HG03196 (cell line): ENCODE measurements around the gene EHD1.

ENCODE experiments used
- ATAC-seq: cut with Tn5 transposase; IDR thresholded peaks from one replicate; pipeline ENCODE4 v1.9.1; 2021; ENCODE audit not compliant: unreplicated experiment

The EHD1 gene

DNA sequence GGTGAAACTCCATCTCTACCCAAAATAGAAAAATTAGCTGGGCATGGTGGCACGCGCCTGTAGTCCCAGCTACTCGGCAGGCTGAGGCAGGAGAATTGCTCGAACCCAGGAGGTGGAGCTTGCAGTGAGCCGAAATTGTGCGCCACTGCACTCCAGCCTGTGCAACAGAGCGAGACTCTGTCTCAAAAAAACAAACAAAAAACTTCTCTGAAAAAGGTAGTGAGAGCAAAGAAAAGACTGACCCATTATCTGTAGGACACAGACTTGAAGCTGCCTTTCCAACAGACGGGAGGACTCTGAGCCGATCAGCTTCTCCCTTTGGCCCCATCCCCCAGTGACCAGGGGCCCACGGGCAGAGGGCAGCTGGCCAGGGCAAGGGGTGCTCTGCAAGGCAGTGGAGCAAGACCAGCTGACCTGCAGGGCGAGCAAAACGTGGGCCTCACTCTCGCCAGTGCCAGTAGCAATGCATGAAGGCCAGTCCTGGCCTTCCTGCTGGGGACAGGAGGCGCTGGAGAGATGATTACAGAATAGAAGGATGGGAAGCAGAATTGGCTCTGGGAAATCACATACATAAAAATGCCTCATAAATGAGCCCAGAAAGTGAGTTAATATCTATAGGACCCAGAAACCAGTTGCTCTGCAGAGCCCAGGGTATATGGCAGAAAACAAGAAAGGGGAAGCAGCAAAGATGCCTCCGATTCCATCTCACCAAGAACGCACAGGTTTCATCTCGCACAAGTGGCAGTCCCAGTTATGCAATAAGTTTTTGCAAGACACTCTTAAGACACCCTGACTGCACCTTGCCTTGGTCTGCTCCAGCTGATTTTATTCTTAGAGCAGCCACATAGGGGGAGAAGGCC lies 2.8 kb downstream of the EHD1 start:
- ATAC-seq, result no peak

DNA sequence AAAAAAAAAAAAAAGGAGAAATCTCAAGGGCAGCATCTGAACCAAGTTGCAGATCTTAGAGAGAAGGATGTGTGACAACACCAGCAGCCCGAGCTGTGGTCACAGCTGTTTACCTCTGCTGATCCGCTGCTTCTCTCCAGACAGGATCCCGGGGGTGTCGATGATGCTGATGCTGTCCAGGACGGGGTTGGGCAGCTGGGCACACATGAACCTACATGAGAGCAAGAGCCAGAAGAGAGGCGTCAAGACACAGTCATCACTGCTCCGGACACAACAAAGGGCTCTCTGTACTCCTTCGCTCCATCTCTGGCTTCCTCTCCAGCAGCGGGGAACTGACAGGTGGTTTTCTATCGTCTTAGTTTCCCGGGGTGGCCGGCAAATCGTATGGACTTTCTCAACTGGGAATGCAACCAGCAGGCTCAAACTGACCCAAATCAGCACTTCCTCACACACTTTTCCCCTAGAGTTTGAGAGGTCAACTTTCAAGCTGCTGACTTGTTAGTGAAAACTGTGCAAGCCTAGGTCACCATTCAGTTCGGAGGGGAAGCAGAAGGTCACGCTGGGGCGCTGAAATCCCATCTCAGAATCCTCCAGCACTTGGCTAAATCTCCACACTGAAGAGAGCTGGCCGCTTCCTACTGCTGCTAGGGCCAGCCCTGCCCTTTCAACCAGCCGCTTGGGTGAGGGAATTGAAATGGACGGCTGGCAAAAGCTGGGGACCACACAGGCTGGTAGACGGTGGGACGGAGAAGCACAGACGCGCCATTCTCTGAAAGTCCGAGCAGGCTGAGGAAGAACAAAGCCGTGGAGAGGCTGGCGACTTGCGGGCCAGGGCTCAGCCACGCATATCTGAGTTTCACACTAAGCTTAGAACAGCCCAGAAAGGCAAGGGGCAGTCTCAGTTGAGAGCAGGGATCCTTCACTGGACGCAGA lies 3.8 kb downstream of the EHD1 start:
- no peak for ATAC-seq

DNA sequence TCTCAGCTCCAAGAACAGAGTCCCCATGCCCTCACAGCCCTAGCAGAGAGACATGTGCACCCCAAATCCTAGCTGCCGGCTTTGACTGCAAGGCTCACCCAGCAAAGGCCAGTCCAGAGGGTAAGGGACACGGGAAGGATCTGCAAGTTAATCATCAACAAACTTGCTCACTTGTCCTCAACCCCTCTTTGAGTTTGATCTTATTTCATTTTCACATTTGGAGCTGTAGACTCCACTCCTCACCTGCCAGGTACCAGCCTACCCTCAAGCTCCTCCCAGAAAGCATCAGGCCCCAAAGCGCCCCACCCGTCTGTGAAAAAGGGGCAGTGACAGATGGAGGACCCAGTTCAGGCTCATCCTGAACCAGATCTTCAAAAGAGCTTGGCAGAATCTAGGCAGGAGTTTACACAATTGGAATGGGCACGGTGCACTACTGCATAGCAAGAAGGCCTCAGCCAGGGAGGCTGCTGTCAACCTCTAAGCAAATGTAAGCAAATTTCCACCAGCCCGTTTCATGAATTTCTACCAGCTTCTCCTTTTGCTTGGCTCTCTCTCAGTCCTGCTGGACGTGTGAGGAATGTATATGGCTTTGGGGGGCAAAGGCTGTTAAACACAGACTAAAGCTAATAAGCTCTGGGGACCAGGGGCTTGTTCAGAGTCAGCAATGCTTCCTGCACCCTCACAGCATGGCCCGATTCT lies 5.5 kb downstream of the EHD1 start:
- ATAC-seq, result no peak

DNA sequence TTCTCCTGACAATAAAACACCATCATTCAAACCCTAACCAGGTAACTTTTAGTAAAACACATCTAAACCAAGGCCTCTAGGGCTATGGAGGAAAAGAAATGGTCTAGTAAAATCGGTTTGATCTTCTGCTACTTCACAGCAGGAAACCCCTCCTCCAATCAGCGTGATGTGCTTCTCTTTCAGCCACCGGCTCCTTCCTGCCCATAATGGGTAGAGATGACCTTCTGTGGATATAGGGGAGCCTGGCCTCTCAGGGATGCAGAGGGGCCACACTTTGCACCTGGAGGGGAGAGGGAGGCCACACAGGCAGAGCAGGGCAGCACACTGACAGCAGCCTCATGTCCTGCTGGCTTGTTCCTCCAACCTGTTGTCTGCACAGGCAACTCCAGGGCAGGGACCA lies 6.9 kb downstream of the EHD1 start:
- no peak for ATAC-seq

DNA sequence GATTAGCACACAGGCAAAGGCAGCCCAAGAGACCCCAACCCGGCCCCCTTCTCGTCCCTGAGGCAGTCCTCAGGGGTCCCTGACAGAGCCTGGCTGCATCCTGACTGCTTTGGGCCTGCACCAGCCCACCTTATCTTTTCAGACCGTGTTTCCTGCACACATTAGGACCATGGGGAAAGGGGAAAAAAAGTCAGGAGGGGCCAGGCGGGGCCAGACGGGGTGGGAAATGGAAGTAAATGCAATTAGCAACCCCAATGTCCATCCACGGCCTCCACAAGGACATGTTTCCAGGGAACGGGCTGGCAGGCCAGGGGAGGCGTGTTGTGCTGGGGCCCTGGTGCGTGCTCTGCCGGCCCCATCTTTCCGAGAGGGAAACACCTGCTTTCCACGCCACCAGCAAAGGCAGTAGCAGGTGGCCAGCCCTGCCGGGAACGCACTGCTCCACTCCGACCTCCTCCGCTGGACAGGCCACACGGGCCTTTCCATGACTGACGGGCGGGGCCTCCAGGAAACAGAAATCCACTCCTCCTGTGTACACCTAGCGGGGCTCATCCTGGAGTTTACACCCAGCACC lies 7.4 kb downstream of the EHD1 start:
- no peak for ATAC-seq

DNA sequence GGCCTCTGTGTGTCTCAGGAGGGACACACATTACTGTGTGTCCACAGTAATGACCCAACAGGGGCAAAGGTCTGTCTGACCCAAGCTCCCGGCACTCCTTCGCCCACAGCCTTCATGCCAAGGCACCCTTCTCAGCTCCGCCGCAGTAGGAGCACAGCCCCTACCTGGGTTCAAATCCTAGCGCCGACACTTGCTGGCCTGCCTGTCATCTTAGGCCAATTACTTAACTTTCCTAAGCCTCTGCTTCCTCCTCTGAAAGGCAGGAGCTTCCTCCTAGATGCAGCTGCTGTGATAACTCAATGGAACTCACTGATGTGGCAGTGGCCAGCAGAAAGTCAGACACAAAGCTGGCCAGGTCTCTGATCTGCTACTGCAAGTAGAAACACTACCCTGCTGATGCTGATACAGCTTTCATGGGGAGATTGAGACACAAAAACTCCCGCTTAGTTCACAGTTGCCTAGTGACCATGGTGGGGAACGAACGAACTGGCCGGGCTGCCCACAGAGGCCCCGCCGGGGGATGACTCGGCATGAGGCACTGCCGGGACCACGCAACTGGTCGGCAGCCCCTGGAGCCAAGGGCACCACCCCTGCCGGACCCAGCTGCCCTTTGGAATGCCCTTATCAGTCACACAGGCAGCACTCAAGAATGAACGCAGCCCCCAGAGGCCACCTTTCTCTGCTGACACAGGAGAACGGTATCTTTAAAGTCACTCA lies 8.1 kb downstream of the EHD1 start:
- ATAC-seq, result no peak

DNA sequence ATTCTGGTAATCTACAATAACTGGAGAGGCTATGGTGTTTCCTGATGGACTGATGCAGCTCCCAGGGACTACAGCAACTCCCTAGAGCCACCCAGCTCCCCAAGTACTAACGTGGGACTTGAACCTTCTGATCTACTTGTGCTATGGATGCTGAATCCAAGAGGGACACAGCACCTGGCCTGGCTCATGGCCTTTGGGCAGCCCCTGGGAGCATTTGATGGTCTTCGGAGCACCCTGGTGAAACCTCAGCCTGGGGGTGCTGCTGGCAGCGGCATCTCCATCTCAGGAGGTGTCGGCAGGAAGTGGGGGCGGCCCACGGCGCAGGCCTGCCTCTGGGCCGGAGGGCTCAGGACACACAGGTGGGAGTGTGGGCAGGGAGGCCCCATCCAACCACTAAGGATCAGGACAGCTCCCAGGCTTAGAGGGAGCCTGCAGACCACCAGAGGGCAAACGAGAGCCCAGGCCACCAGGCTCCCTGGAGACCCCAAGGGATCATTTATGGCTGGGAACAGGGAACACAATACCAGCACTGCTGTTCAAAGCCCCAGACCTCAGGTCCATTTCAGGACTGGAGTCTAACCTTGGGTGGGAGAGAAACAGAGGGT lies 8.7 kb downstream of the EHD1 start:
- no peak for ATAC-seq

DNA sequence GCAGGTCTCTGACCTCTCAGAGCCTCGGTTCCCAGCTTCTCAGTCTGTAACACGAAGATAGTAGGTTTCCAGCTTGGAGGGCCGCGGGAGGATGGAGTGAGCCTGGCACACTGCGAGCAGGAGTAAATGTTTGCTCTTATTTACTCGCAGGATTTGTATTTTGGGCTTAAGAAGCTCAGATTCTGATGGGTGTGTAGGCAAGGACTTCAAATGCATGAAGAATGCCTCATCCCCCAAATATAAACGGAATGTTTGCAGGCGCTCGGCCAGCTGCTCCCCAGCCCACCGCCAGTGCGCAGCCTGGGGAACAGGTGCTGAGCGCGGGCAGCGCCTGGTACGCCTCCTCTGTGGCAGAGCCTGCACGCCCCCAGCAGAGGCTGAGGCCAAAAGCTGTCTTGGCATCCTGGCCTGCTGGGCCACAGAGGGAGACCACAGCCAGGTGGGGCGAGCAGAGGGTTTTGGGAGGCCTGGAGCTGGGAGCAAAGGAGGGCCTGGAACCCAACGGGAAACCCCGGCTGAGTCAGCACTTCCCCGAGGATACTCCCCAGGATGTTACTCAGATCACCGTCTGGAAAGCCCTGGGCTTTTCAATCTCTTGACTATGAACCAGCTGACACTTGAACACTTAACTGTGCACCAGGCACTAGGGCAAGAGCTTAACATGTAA lies 9.4 kb downstream of the EHD1 start:
- no peak for ATAC-seq

DNA sequence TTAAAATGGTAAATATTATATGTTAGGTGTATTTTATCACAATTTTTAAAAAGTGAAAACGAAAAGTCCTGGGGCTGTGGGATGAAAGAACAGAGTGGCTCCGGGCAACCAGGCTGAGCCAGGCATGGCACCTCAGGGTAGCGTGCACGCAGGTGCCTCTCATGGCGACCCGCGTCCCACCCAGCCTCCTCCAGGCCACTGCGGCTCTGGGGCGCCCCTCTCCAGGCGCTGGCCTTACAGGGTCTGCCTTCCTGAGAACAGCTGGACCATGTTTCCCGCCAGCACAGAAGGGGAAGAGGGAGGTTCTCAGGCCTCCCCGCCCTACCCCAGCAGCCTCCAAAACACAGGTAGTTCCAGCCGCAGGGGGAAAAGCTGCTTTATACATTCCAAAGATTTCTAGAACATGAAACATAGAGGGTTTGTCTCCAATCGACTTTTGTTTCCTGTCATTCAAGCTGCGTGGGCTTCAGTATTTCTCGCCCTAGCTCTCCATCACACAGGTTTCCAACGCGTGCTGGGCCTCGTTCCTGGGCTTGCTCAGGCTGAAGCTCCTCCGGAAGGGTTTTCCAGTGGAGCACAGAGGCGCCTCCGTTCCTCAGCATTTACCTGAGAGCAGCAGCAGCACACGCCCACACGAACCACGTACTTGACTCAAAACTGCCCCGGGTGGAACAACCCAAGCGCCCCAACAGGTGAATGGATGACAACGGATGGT lies 10.5 kb downstream of the EHD1 start:
- no peak for ATAC-seq

DNA sequence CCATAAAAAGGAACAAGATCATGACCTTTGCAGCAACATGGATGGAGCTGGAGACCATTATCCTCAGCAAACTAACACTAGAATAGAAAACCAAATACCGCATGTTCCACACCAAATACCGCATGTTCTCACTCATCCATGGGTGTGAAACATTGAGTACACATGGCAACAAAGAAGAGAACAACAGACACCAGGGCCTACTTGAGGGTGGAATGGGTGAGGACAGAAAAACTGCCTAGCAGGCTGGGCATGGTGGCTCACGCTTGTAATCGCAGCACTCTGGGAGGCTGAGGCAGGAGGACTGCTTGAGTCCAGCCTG lies 12.3 kb downstream of the EHD1 start:
- no peak for ATAC-seq

DNA sequence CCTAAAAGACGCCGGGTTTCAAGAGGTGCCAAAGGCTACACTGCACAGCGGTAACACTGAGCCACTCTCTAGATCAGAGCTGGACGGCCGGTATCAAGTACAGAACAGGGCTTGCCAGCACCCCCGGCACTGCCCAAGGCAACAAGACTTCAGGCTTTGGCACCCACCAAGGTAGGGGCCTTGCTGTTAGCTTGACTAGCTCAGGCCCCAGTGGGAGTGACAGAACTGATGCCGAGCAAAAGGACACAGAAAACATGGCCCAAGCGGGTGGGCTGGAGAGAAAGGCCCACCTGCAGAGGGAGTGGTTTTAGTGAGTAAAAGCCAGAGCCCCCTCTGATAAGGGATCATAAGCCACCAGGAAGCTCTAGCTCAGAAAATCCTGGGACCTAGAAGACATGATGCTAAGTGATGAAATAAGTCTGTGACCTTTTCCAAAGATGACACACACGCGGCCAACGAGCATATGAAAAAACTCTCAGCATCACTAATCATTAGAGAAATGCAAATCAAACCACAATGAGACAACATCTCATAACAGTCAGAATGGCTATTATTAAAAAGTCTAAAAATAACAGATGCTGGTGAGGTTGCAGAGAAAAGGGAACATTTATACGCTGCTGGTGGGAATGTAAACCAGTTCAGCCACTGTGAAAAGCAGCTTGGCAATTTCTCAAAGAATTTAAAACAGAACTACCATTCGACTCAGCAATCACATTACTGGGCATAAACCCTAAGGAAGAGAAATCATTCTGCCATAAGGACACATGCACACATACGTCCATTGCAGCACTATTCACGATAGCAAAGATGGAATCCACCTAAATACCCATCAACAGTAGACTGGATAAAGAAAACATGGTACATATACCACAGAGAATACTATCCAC lies 12.9 kb downstream of the EHD1 start:
- ATAC-seq, result peak; percentile 34

DNA sequence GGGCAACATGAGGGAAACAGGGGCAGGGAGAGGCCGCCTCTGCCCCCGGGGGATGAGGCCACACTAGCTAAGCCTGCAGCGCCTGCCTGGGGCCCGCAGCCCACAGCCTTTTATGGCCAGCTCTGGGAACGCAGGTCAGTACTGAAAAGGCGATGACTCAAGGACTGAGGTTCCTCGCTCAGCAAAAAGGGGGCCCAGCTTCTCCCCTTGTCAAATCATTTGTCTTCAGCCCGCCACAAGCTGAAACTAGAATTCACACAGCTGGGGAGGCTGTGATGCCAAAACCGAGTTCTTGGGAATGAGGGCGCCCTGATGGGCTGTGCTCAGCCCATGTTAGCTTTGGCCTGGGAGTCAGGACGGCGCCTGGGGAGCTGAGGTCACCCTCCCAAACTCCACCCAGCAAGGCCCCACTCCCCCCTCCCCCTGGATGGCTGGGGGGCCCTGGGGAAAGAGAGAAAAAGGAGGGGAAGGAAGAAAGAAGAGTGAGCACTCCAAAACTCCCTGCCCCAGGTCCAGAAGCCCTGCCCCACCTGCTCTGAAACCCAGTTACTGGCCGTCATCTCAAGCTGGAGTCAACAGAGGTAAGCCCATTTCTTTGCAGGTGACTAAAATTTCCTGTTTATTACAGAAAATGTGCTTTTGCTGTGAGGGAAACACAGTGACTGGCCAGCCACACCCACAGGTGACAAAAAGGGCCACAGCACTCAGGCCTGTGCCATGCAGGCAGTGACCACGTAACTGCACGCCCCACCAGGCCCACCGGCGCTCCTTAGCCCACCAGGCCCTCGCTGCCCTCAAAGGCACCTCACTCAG lies 13.7 kb downstream of the EHD1 start:
- ATAC-seq, result peak; percentile 21

DNA sequence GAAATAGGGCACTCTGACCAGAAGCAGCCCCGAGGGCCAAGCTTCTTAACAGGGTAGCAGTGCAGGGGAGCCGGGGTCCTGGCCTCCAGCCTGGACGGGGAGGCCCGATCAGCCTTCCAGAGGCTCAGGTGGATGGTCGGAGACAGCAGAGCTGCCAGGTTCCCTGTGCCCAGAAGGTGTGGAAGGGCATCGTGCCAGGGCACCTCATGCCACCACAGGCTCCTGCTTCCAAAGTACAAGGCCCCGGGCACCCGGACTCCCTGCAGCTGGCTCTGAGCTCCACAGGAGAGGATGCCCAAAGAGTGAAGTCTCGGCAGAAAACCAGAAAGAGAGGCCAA lies 14.3 kb downstream of the EHD1 start:
- no peak for ATAC-seq

DNA sequence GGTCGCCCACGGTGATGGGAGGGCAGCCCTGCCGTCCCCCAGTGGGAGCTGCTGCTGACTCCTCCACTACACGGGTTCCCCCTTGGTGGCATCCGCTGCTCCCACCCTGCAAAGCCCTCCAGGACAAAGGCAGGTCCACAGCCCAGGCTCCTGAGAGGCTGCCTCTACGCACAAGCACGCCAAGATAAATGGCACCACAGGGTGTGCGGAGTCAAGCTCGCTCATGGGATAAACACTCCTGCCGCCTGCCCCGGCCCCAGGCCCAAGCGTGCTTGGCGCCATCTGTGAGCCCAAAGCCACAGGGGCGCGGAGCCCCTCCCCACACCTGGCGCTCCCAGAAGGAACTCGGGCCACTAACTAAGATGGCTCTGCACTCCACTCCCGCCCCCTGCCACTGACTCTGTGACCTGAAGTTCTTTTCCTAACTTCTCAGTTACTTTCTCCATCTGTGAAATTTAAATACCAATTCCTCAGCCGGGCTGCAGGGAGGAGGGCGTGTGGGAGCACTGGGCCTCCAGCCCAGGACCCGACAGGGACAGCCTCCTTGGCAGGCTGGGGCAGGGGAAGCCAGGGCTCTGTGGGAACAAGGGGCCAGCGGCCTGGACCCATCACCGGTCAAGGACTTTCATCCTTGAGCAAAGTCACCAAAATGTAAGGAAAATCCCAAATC lies 14.9 kb downstream of the EHD1 start:
- no peak for ATAC-seq

DNA sequence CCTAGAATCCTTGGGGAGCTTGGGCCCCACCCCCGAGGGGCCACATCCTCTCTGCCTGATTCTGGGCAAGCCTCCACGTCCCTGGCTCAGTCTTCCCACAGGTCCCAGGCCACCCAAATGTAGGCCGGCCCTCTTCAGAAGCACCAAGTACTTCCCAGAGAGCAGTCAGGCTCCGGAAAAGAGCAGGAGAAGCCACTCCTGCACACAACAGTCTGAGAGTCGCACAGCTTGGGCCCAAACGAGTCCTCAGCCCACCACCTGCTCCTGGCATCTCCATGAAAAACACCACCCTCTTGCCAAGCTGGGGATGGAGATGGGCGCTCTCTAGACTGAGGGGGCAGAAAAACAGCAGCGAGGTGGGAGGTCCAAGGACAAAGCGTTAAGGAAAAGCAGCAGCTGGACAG lies 15.4 kb downstream of the EHD1 start:
- ATAC-seq, result no peak

DNA sequence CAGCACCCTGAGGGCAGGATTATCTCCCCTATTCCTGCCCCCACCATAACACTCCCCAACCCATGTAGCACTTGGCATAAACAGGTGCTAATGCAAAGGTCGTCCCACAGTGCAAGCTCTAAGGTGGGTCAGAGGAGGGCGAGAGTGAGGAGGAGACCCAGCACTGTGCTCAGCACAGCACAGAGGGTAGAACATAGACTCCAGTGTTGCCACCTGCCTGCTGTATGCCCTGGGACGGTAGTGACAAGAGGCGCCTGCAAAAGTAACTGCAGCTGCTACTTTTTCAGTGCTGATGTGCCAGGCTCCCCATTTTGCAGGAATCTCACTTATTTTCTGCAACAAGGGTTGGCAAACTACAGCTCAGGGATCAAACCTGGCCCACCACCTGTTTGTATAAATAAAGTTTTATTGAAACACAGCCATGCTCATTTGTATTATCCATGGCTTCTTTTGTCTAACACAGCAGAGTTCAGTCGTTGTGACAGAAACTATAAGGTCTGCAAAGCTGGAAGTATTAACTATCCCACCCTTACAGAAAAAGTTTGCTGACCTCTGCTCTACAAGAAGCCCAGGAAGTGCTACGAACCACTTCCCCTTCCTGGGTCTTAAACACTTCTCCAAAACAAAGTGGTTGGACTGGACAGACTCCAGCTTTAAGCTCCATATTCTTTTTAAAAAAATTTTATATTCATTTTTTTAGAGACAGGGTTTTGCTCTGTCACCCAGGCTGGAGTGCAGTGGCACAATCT lies 17.0 kb downstream of the EHD1 start:
- ATAC-seq, result no peak
